CD14-positive monocyte (primary cell): ENCODE results near the gene NFE2L1. TPM values are rescaled to one million over a fixed set of nuclear protein-coding genes. Genes with fewer than 3 reads are reported as not detected.

Experiments used
- DNase-seq, 3 donors: peaks; one replicate each; pipeline ENCODE4 v3.0.0-alpha.2; 2011 to 2022
- H2AFZ ChIP-seq: 2 replicates; pipeline ENCODE4 v1.6.0; 2012; ENCODE audit warnings: mild to moderate bottlenecking, low read depth, low read length, inconsistent platforms; ENCODE audit not compliant: insufficient read depth, poor library complexity, severe bottlenecking
- H3K27ac ChIP-seq, 2 donors: 1 replicate in 1 of 2; 2 replicates in 1 of 2; pipeline ENCODE4 v1.5.1; 2012 to 2013; ENCODE audit warnings: low read length in 2 of 2, control low read depth in 1 of 2, inconsistent platforms in 1 of 2, low read depth in 1 of 2, mild to moderate bottlenecking in 1 of 2
- H3K27me3 ChIP-seq, 2 donors: one replicate each; pipeline versions ENCODE4 v1.6.0 to v1.6.1; 2011 to 2013; ENCODE audit warnings: low read length in 2 of 2; ENCODE audit not compliant: control insufficient read depth in 2 of 2, insufficient read depth in 2 of 2
- H3K36me3 ChIP-seq, 2 donors: replicated peaks in 1 of 2; 1 replicate in 1 of 2; 2 replicates in 1 of 2; pipeline versions ENCODE4 v1.5.1 to v1.6.1; 2012 to 2013; ENCODE audit warnings: low read length in 2 of 2, control low read depth in 1 of 2, inconsistent platforms in 1 of 2, mild to moderate bottlenecking in 1 of 2; ENCODE audit not compliant: insufficient read depth in 2 of 2, control insufficient read depth in 1 of 2
- H3K4me1 ChIP-seq, 2 donors: 1 replicate in 1 of 2; 2 replicates in 1 of 2; pipeline versions ENCODE4 v1.5.1 to v1.6.1; 2012 to 2013; ENCODE audit warnings: low read length in 2 of 2, control low read depth in 1 of 2, inconsistent platforms in 1 of 2, mild to moderate bottlenecking in 1 of 2, moderate library complexity in 1 of 2; ENCODE audit not compliant: insufficient read depth in 2 of 2, control insufficient read depth in 1 of 2
- H3K4me2 ChIP-seq: replicated peaks from 2 replicates; pipeline ENCODE3; 2012; ENCODE audit warnings: low read length, moderate library complexity, mild to moderate bottlenecking; ENCODE audit not compliant: poor library complexity, severe bottlenecking; ENCODE audit errors: extremely low read depth
- H3K4me3 ChIP-seq, 3 experiments: fragments of 200-600 bp in 1 of 3; sonication (generic) in 1 of 3; replicated peaks in 1 of 3; 1 replicate in 2 of 3; 2 replicates in 1 of 3; pipeline ENCODE4 v1.5.1; 2011 to 2013; ENCODE audit warnings: low read length in 3 of 3, mild to moderate bottlenecking in 3 of 3, control low read depth in 2 of 3, low read depth in 2 of 3, inconsistent platforms in 1 of 3, moderate library complexity in 1 of 3
- H3K79me2 ChIP-seq: 2 replicates; pipeline ENCODE4 v1.6.0; 2012; ENCODE audit warnings: mild to moderate bottlenecking, control low read depth, inconsistent platforms, low read length, moderate library complexity; ENCODE audit not compliant: insufficient read depth
- H3K9ac ChIP-seq: 2 replicates; pipeline ENCODE4 v1.6.0; 2017; ENCODE audit warnings: low read length, mild to moderate bottlenecking; ENCODE audit not compliant: insufficient read depth, poor library complexity, severe bottlenecking
- H3K9me3 ChIP-seq, 2 donors: replicated peaks in 1 of 2; 1 replicate in 1 of 2; 2 replicates in 1 of 2; pipeline versions ENCODE4 v1.5.1 to v1.6.1; 2012 to 2013; ENCODE audit warnings: low read length in 2 of 2, control low read depth in 1 of 2; ENCODE audit not compliant: control insufficient read depth in 1 of 2, insufficient read depth in 1 of 2
- H4K20me1 ChIP-seq: 2 replicates; pipeline ENCODE4 v1.6.0; 2012; ENCODE audit warnings: mild to moderate bottlenecking, low read length, control low read depth, moderate library complexity; ENCODE audit not compliant: insufficient read depth
- H3K27ac Mint-ChIP-seq, 7 donors: one replicate each; pipeline ENCODE4 v1.8.0; 2020; ENCODE audit warnings: mild to moderate bottlenecking in 7 of 7, mixed read lengths in 7 of 7, moderate library complexity in 6 of 7, inconsistent platforms in 2 of 7
- H3K27me3 Mint-ChIP-seq, 3 donors: one replicate each; pipeline ENCODE4 v1.8.0; 2021 to 2022; ENCODE audit warnings: low read depth in 3 of 3, mild to moderate bottlenecking in 3 of 3, mixed read lengths in 3 of 3, moderate library complexity in 3 of 3, inconsistent platforms in 1 of 3
- H3K36me3 Mint-ChIP-seq, 2 donors: one replicate each; pipeline ENCODE4 v1.8.0; 2020; ENCODE audit warnings: mixed read lengths in 2 of 2, inconsistent platforms in 1 of 2, mild to moderate bottlenecking in 1 of 2
- H3K4me1 Mint-ChIP-seq: one replicate; pipeline ENCODE4 v1.8.0; 2020; ENCODE audit warnings: mild to moderate bottlenecking, mixed read lengths
- H3K4me3 Mint-ChIP-seq, 2 donors: one replicate each; pipeline ENCODE4 v1.8.0; 2020; ENCODE audit warnings: mild to moderate bottlenecking in 2 of 2, mixed read lengths in 2 of 2, moderate library complexity in 1 of 2
- H3K9me3 Mint-ChIP-seq, 7 donors: one replicate each; pipeline ENCODE4 v1.8.0; 2020 to 2022; ENCODE audit warnings: mixed read lengths in 7 of 7, mild to moderate bottlenecking in 6 of 7, moderate library complexity in 6 of 7, inconsistent platforms in 2 of 7
- WGBS: methylation state at CpG from one replicate; pipeline ENCODE4 v1.1.5; 2013; ENCODE audit warnings: missing lambda C conversion rate; ENCODE audit not compliant: insufficient coverage; 5-methylcytosine and 5-hydroxymethylcytosine counted together
- intact Hi-C, 2 donors: fragments of 100-400 bp; cut with micrococcal nuclease; formaldehyde crosslinking; loops; one replicate each; pipeline versions ENCODE4 v1.15.0 to v1.15.1; 2023
- polyA plus RNA-seq, 3 donors: library from polyadenylated mRNA; depleted of rRNA in 1 of 3; unstranded in 2 of 3; stranded (reverse) in 1 of 3; fragments of 300-500 nt in 2 of 3; fragments of >200 nt in 1 of 3; fragmentation: Illumina TruSeq in 2 of 3; gene quantifications; 1 replicate in 2 of 3; 2 replicates in 1 of 3; pipeline ENCODE4 v1.2.3, GENCODE V29; 2012 to 2021
- TF ChIP-seq, protein P1 (sequence below): fragments of 200-600 bp; IDR thresholded peaks from one replicate; pipeline ENCODE4 v1.8.0; 2022; ENCODE audit warnings: antibody characterized with exemption, mild to moderate bottlenecking

NFE2L1 gene
- polyA plus RNA-seq, 3 donors, result 2.8 to 27.0 (median 7.1) TPM

DNA sequence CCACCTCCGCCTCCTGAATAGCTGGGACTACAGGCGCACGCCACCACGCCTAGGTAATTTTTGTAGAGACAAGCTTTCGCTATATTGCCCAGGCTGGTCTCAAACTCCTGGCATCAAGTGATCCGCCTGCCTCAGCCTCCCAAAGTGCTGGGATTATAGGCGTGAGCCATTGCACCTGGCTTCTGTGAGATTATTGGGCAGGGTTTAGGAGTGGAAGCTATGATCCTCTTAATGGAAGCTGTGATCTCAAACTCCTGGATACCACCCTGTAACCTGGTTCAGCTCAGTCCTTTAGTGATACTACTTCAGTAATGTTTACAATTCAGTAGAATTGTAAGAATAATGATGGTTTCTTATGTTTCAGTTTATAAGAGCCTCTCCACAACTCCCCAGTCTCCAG, 14.1 kb downstream of the NFE2L1 start:
- H3K9me3 ChIP-seq, result no peaks in the 10 kb centered on the region
- no peak overlapping the region for H3K4me2 ChIP-seq
- peaks cover 3 to 11% of the 10 kb centered on the region in 2 donors for H3K4me1 ChIP-seq
- peaks cover 15% of the 10 kb centered on the region for H3K79me2 ChIP-seq
- peaks cover 73 to 96% of the 10 kb centered on the region in 2 donors for H3K36me3 ChIP-seq
- no peaks in the 10 kb centered on the region for H3K27me3 ChIP-seq
- intact Hi-C loops, result no loop called here
- Mint-ChIP-seq H3K9me3 (no peaks in the 10 kb centered on the region), H3K27ac (no peak overlapping the region), H3K4me3 (no peak overlapping the region), H3K27me3 (peaks cover 0 to 3% (median 0%) of the 10 kb centered on the region in 3 donors), H3K4me1 (peaks cover 17% of the 10 kb centered on the region), H3K36me3 (peaks cover 77 to 94% of the 10 kb centered on the region in 2 donors)
- TF ChIP-seq, protein P1, sequence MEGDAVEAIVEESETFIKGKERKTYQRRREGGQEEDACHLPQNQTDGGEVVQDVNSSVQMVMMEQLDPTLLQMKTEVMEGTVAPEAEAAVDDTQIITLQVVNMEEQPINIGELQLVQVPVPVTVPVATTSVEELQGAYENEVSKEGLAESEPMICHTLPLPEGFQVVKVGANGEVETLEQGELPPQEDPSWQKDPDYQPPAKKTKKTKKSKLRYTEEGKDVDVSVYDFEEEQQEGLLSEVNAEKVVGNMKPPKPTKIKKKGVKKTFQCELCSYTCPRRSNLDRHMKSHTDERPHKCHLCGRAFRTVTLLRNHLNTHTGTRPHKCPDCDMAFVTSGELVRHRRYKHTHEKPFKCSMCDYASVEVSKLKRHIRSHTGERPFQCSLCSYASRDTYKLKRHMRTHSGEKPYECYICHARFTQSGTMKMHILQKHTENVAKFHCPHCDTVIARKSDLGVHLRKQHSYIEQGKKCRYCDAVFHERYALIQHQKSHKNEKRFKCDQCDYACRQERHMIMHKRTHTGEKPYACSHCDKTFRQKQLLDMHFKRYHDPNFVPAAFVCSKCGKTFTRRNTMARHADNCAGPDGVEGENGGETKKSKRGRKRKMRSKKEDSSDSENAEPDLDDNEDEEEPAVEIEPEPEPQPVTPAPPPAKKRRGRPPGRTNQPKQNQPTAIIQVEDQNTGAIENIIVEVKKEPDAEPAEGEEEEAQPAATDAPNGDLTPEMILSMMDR, result no peak
- WGBS, result 99% methylated on average over 7 of the region's 7 CpGs
- no peak overlapping the region for H3K9ac ChIP-seq
- no peak overlapping the region for H2AFZ ChIP-seq
- no peak overlapping the region for H3K27ac ChIP-seq
- no peak for DNase-seq
- H3K4me3 ChIP-seq, result no peak overlapping the region
- peaks cover 50% of the 10 kb centered on the region for H4K20me1 ChIP-seq

- Histone ChIP-seq H3K9me3 (no peaks in the 10 kb centered on the region), H3K79me2 (peaks cover 8% of the 10 kb centered on the region), H3K27ac (no peak overlapping the region), H2AFZ (no peak overlapping the region), H3K27me3 (no peaks in the 10 kb centered on the region), H3K9ac (no peak overlapping the region), H3K4me1 (peaks cover 2 to 9% of the 10 kb centered on the region in 2 donors), H4K20me1 (peaks cover 30% of the 10 kb centered on the region), H3K36me3 (peaks cover 65 to 95% of the 10 kb centered on the region in 2 donors), H3K4me3 (no peak overlapping the region), H3K4me2 (no peak overlapping the region)
- Mint-ChIP-seq H3K4me1 (peaks cover 11% of the 10 kb centered on the region), H3K27ac (peak overlapping the region in 1 of 7 donors; percentile 86), H3K36me3 (peaks cover 69 to 87% of the 10 kb centered on the region in 2 donors), H3K27me3 (peaks cover 0 to 3% (median 1%) of the 10 kb centered on the region in 3 donors), H3K4me3 (no peak overlapping the region), H3K9me3 (no peaks in the 10 kb centered on the region)
- DNase-seq, result no peak
- intact Hi-C loops, result no loop called here
- WGBS, result 88% methylated on average over 1 of the region's 3 CpGs
- TF ChIP-seq, protein P1, result no peak
Observed at GRCh38 chr17:48064638-48065037, 16.5 kb downstream of the NFE2L1 start.
